GM23248 (cell line): ENCODE results near the gene TRIM63. TPM values are rescaled to one million over a fixed set of nuclear protein-coding genes. Genes with fewer than 3 reads are reported as not detected.

ENCODE experiments used
- DNase-seq: peaks from one replicate; pipeline ENCODE4 v3.0.0-alpha.2; 2015
- H2AFZ ChIP-seq: fragments of 200-600 bp; sonication (generic); 2 replicates; pipeline ENCODE4 v1.6.1; 2016; ENCODE audit warnings: antibody characterized with exemption
- H3F3A ChIP-seq: fragments of 200-600 bp; sonication (generic); 2 replicates; pipeline ENCODE4 v1.6.1; 2016; ENCODE audit warnings: mild to moderate bottlenecking, antibody characterized with exemption, mixed run types; ENCODE audit not compliant: insufficient read depth
- H3K27ac ChIP-seq: fragments of 200-600 bp; sonication (generic); 2 replicates; pipeline ENCODE4 v1.5.1; 2016; ENCODE audit warnings: mild to moderate bottlenecking
- H3K27me3 ChIP-seq: fragments of 200-600 bp; sonication (generic); replicated peaks from 2 replicates; pipeline ENCODE4 v1.6.1; 2016; ENCODE audit warnings: mild to moderate bottlenecking; ENCODE audit not compliant: insufficient read depth
- H3K36me3 ChIP-seq: fragments of 200-600 bp; sonication (generic); 2 replicates; pipeline ENCODE4 v1.6.1; 2016; ENCODE audit warnings: low read depth, mild to moderate bottlenecking
- H3K4me1 ChIP-seq: fragments of 200-600 bp; sonication (generic); 2 replicates; pipeline ENCODE4 v1.6.1; 2016; ENCODE audit warnings: mild to moderate bottlenecking; ENCODE audit not compliant: insufficient read depth
- H3K4me2 ChIP-seq: fragments of 200-600 bp; sonication (generic); one replicate; pipeline ENCODE4 v1.6.1; 2016; ENCODE audit warnings: mild to moderate bottlenecking; ENCODE audit not compliant: unreplicated experiment
- H3K4me3 ChIP-seq: fragments of 200-600 bp; sonication (generic); 2 replicates; pipeline ENCODE4 v1.5.1; 2016; ENCODE audit warnings: mild to moderate bottlenecking
- H3K79me2 ChIP-seq: fragments of 200-600 bp; sonication (generic); 2 replicates; pipeline ENCODE4 v1.6.1; 2016; ENCODE audit warnings: mild to moderate bottlenecking; ENCODE audit not compliant: insufficient read depth
- H3K9ac ChIP-seq: fragments of 200-600 bp; sonication (generic); 2 replicates; pipeline ENCODE4 v1.6.1; 2016; ENCODE audit warnings: mild to moderate bottlenecking
- H3K9me2 ChIP-seq: fragments of 200-600 bp; sonication (generic); 2 replicates; pipeline ENCODE4 v1.6.1; 2016; ENCODE audit warnings: mixed run types, mild to moderate bottlenecking, moderate library complexity; ENCODE audit not compliant: insufficient read depth
- H3K9me3 ChIP-seq: fragments of 200-600 bp; sonication (generic); one replicate; pipeline ENCODE4 v1.6.1; 2017; ENCODE audit warnings: low read depth
- H4K20me1 ChIP-seq: fragments of 200-600 bp; sonication (generic); 2 replicates; pipeline ENCODE4 v1.6.0; 2016; ENCODE audit not compliant: insufficient read depth
- EZH2 ChIP-seq: fragments of 200-600 bp; sonication (generic); IDR thresholded peaks from 2 replicates; pipeline ENCODE4 v1.6.1; 2018; ENCODE audit warnings: antibody characterized with exemption, mild to moderate bottlenecking; ENCODE audit not compliant: insufficient read depth, poor library complexity, severe bottlenecking
- EZH2phosphoT487 ChIP-seq: fragments of 200-600 bp; sonication (generic); IDR thresholded peaks from 2 replicates; pipeline ENCODE4 v1.6.1; 2018; ENCODE audit warnings: antibody characterized with exemption, moderate library complexity, mild to moderate bottlenecking, low read depth; ENCODE audit not compliant: insufficient read depth
- WGBS, 2 experiments: methylation state at CpG; one replicate each; pipeline ENCODE4 v1.1.6; 2015 to 2017; ENCODE audit warnings: low lambda C conversion rate in 2 of 2, low coverage in 1 of 2; ENCODE audit errors: missing lambda C conversion rate in 2 of 2; 5-methylcytosine and 5-hydroxymethylcytosine counted together
- in situ Hi-C: fragments of 300-500 bp; cut with MboI; formaldehyde crosslinking; loops from 2 replicates; pipeline ENCODE4 v1.15.0; 2020
- polyA plus RNA-seq: library from polyadenylated mRNA; unstranded; fragments of >200 nt; fragmentation: Nextera tagmentation; extraction: Ambion mirVana; gene quantifications from 2 replicates; pipeline ENCODE4 v1.2.1, GENCODE V29; 2016
- total RNA-seq: library from RNA; depleted of rRNA; stranded (reverse); fragments of >200 nt; shearing (Covaris generic); gene quantifications from 2 replicates; pipeline ENCODE4 v1.2.3, GENCODE V29; 2014

Gene TRIM63
- total and polyA plus RNA-seq, 2 experiments from 2014 or later: not detected

GRCh38 chr1:26050248-26050640, 17.2 kb downstream of the TRIM63 start:
- in situ Hi-C loops: no loop called here
- Histone ChIP-seq H3K4me3 (no peak overlapping the region), H3K9me3 (no peaks in the 10 kb centered on the region), H2AFZ (no peak overlapping the region), H3K4me2 (no peak overlapping the region), H3K4me1 (no peaks in the 10 kb centered on the region), H3K27me3 (peaks cover 66% of the 10 kb centered on the region), H4K20me1 (no peaks in the 10 kb centered on the region), H3K36me3 (no peaks in the 10 kb centered on the region), H3K9me2 (no peaks in the 10 kb centered on the region), H3K9ac (no peak overlapping the region), H3K27ac (no peak overlapping the region), H3F3A (no peaks in the 10 kb centered on the region), H3K79me2 (no peaks in the 10 kb centered on the region)
- 84 to 85% methylated on average over 6 of the region's 6 CpGs for WGBS, 2 experiments
- no peak for DNase-seq
- TF ChIP-seq EZH2phosphoT487 (no peak), EZH2 (no peak)

- Histone ChIP-seq H3K9me2 (no peaks in the 10 kb centered on the region), H3K27me3 (peaks cover 67% of the 10 kb centered on the region), H3K4me3 (no peak overlapping the region), H4K20me1 (no peaks in the 10 kb centered on the region), H3K9ac (no peak overlapping the region), H2AFZ (no peak overlapping the region), H3K4me1 (no peaks in the 10 kb centered on the region), H3K79me2 (no peaks in the 10 kb centered on the region), H3K36me3 (no peaks in the 10 kb centered on the region), H3K27ac (no peak overlapping the region), H3F3A (no peaks in the 10 kb centered on the region), H3K4me2 (no peak overlapping the region), H3K9me3 (no peaks in the 10 kb centered on the region)
- DNase-seq: peak; percentile 71
- no peak for TF ChIP-seq EZH2
- in situ Hi-C loops: no loop called here
- 41 to 47% methylated on average over 10 of the region's 10 CpGs for WGBS, 2 experiments
Observed at GRCh38 chr1:26049531-26050247, 17.7 kb downstream of the TRIM63 start.

GRCh38 chr1:26047278-26047874, 20.1 kb downstream of the TRIM63 start:
- no peaks in the 10 kb centered on the region for H3K4me1 ChIP-seq
- no peak overlapping the region for H3K27ac ChIP-seq
- TF ChIP-seq EZH2phosphoT487 (no peak), EZH2 (no peak)
- DNase-seq: no peak
- H3K9ac ChIP-seq: no peak overlapping the region
- no peak overlapping the region for H3K4me2 ChIP-seq
- H3K36me3 ChIP-seq: no peaks in the 10 kb centered on the region
- H3K9me3 ChIP-seq: no peaks in the 10 kb centered on the region
- H3K27me3 ChIP-seq: peaks cover 63% of the 10 kb centered on the region
- no peaks in the 10 kb centered on the region for H3F3A ChIP-seq
- H3K9me2 ChIP-seq: no peaks in the 10 kb centered on the region
- 61 to 62% methylated on average over 7 of the region's 7 CpGs for WGBS, 2 experiments
- no peak overlapping the region for H3K4me3 ChIP-seq
- no peaks in the 10 kb centered on the region for H3K79me2 ChIP-seq
- in situ Hi-C loops: no loop called here
- H4K20me1 ChIP-seq: no peaks in the 10 kb centered on the region
- H2AFZ ChIP-seq: no peak overlapping the region

GRCh38 chr1:26046246-26047095, 21.0 kb downstream of the TRIM63 start:
- no peak overlapping the region for H3K27ac ChIP-seq
- in situ Hi-C loops: no loop called here
- 3 to 4% methylated on average over 42 to 53 of the region's 57 CpGs for WGBS, 2 experiments

More at GRCh38 chr1:26046246-26047095, 21.0 kb downstream of the TRIM63 start:
- H3K9ac ChIP-seq: no peak overlapping the region
- H4K20me1 ChIP-seq: no peaks in the 10 kb centered on the region
- no peaks in the 10 kb centered on the region for H3K36me3 ChIP-seq
- no peak for DNase-seq
- no peaks in the 10 kb centered on the region for H3K79me2 ChIP-seq
- H3K27me3 ChIP-seq: peaks cover 67% of the 10 kb centered on the region
- no peaks in the 10 kb centered on the region for H3F3A ChIP-seq
- H2AFZ ChIP-seq: no peak overlapping the region
- H3K4me3 ChIP-seq: no peak overlapping the region
- H3K4me1 ChIP-seq: no peaks in the 10 kb centered on the region
- H3K9me3 ChIP-seq: no peaks in the 10 kb centered on the region
- TF ChIP-seq EZH2: peak; percentile 88
- TF ChIP-seq EZH2phosphoT487: no peak; the same call in 1 of the 2 replicates
- no peaks in the 10 kb centered on the region for H3K9me2 ChIP-seq
- no peak overlapping the region for H3K4me2 ChIP-seq
